IMR-90 (cell line): ENCODE measurements around the gene RUNX2. TPM values are rescaled to one million over a fixed set of nuclear protein-coding genes. Genes with fewer than 3 reads are reported as not detected.

Source experiments
- ATAC-seq: fragments of 200-7000 bp; cut with Tn5 transposase; 2 replicates; pipeline ENCODE4 v1.9.1; 2020; ENCODE audit warnings: low read depth, mild to moderate bottlenecking, moderate library complexity
- BruUV-seq: library from RNA; stranded (reverse); fragments of 400-500 nt; replicated peaks from 2 replicates; lab custom pipeline; 2021; lab: Mats Ljungman, UMichigan
- CTCF ChIA-PET: fragments of 300-600 bp; formaldehyde crosslinking; extraction: SDS; loops from one replicate; lab custom pipeline; 2021; ENCODE audit warnings: antibody characterized with exemption; lab: Yijun Ruan, JAX
- POLR2A ChIA-PET: fragments of 300-600 bp; sonication (Branson Sonifier 250); formaldehyde crosslinking; loops from one replicate; lab custom pipeline; 2022; ENCODE audit warnings: antibody characterized with exemption; ENCODE audit not compliant: unreplicated experiment; lab: Charles Lee
- DNase-seq: peaks from one replicate; pipeline ENCODE4 v3.0.0; 2013
- H2AFZ ChIP-seq: replicated peaks from 2 replicates; pipeline ENCODE3; 2013; ENCODE audit warnings: low read length, mild to moderate bottlenecking; ENCODE audit not compliant: poor library complexity
- H2AK5ac ChIP-seq: 2 replicates; pipeline ENCODE4 v1.6.1; 2013; ENCODE audit warnings: low read depth, low read length, inconsistent platforms
- H2AK9ac ChIP-seq: replicated peaks from 2 replicates; pipeline ENCODE3; 2013; ENCODE audit warnings: mild to moderate bottlenecking, low read depth, low read length, moderate library complexity; ENCODE audit not compliant: poor library complexity
- H2BK120ac ChIP-seq: 2 replicates; pipeline ENCODE4 v1.6.1; 2013; ENCODE audit warnings: low read depth, low read length, inconsistent platforms
- H2BK15ac ChIP-seq: 3 replicates; pipeline ENCODE4 v1.6.1; 2013; ENCODE audit warnings: low read depth, low read length, inconsistent platforms
- H2BK20ac ChIP-seq: 2 replicates; pipeline ENCODE4 v1.6.1; 2013; ENCODE audit warnings: low read depth, mild to moderate bottlenecking, inconsistent platforms, low read length, moderate library complexity
- H2BK5ac ChIP-seq: 2 replicates; pipeline ENCODE4 v1.6.1; 2013; ENCODE audit warnings: mild to moderate bottlenecking, low read depth, low read length, inconsistent platforms; ENCODE audit not compliant: poor library complexity, severe bottlenecking
- H3K14ac ChIP-seq: replicated peaks from 2 replicates; pipeline ENCODE4 v1.6.1; 2013; ENCODE audit warnings: low read depth, low read length, inconsistent platforms
- H3K18ac ChIP-seq: 2 replicates; pipeline ENCODE4 v1.6.1; 2013; ENCODE audit warnings: low read depth, low read length, control low read depth
- H3K23ac ChIP-seq: 2 replicates; pipeline ENCODE4 v1.6.1; 2013; ENCODE audit warnings: low read depth, low read length, inconsistent platforms
- H3K27ac ChIP-seq: 2 replicates; pipeline ENCODE4 v1.5.1; 2013; ENCODE audit warnings: mild to moderate bottlenecking, control low read depth, low read length; ENCODE audit not compliant: insufficient read depth
- H3K27me3 ChIP-seq: 2 replicates; pipeline ENCODE4 v1.6.1; 2013; ENCODE audit warnings: low read length; ENCODE audit not compliant: control insufficient read depth, insufficient read depth
- H3K36me3 ChIP-seq: 2 replicates; pipeline ENCODE4 v1.6.1; 2013; ENCODE audit warnings: low read length, mixed read lengths; ENCODE audit not compliant: control insufficient read depth, insufficient read depth
- H3K4ac ChIP-seq: 2 replicates; pipeline ENCODE4 v1.6.1; 2013; ENCODE audit warnings: low read depth, low read length, inconsistent platforms
- H3K4me1 ChIP-seq: 2 replicates; pipeline ENCODE4 v1.6.1; 2013; ENCODE audit warnings: low read length, mixed read lengths; ENCODE audit not compliant: control insufficient read depth, insufficient read depth
- H3K4me2 ChIP-seq: 2 replicates; pipeline ENCODE4 v1.6.1; 2013; ENCODE audit warnings: low read depth, mild to moderate bottlenecking, control low read depth, low read length, moderate library complexity
- H3K4me3 ChIP-seq: 2 replicates; pipeline ENCODE4 v1.5.1; 2013; ENCODE audit warnings: low read depth, mild to moderate bottlenecking, control low read depth, low read length, moderate library complexity; ENCODE audit not compliant: insufficient read depth
- H3K56ac ChIP-seq: 2 replicates; pipeline ENCODE4 v1.6.1; 2013; ENCODE audit warnings: low read length, inconsistent platforms; ENCODE audit not compliant: insufficient read depth; ENCODE audit errors: extremely low read depth
- H3K79me1 ChIP-seq, 2 experiments: 2 replicates each; pipeline ENCODE4 v1.6.1; 2013; ENCODE audit warnings: low read length in 2 of 2, inconsistent platforms in 1 of 2, low read depth in 1 of 2
- H3K9ac ChIP-seq: 2 replicates; pipeline ENCODE4 v1.6.1; 2013; ENCODE audit warnings: low read depth, low read length, control low read depth
- H3K9me1 ChIP-seq: 2 replicates; pipeline ENCODE4 v1.6.1; 2013; ENCODE audit warnings: low read length, inconsistent platforms; ENCODE audit not compliant: insufficient read depth
- H3K9me3 ChIP-seq: 2 replicates; pipeline ENCODE4 v1.6.1; 2013; ENCODE audit warnings: low read length; ENCODE audit not compliant: control insufficient read depth, insufficient read depth
- H4K20me1 ChIP-seq: 2 replicates; pipeline ENCODE4 v1.6.1; 2013; ENCODE audit warnings: low read length, inconsistent platforms; ENCODE audit not compliant: insufficient read depth
- H4K5ac ChIP-seq: 2 replicates; pipeline ENCODE4 v1.6.1; 2013; ENCODE audit warnings: mild to moderate bottlenecking, low read depth, low read length, control low read depth
- H4K8ac ChIP-seq, 2 experiments: 2 replicates each; pipeline ENCODE4 v1.6.1; 2013; ENCODE audit warnings: low read depth in 2 of 2, low read length in 2 of 2, control low read depth in 1 of 2, inconsistent platforms in 1 of 2
- H4K91ac ChIP-seq: 2 replicates; pipeline ENCODE4 v1.6.1; 2013; ENCODE audit warnings: low read depth, low read length, inconsistent platforms; ENCODE audit not compliant: insufficient read depth
- CHD1 ChIP-seq: IDR thresholded peaks from 2 replicates; pipeline ENCODE4 v1.6.1; 2012; ENCODE audit warnings: low read depth, low read length, improper control_type of control experiment
- CTCF ChIP-seq: conservative IDR thresholded peaks from 2 replicates; pipeline ENCODE4 v1.5.1; 2012; ENCODE audit warnings: mild to moderate bottlenecking, low read depth, low read length, improper control_type of control experiment
- ELK1 ChIP-seq: fragments of 150-350 bp; IDR thresholded peaks from 2 replicates; pipeline ENCODE4 v1.6.1; 2016; ENCODE audit warnings: low read depth, mild to moderate bottlenecking, low read length, moderate library complexity, borderline replicate concordance
- FOS ChIP-seq: fragments of 150-350 bp; IDR thresholded peaks from 2 replicates; pipeline ENCODE4 v1.6.1; 2016; ENCODE audit warnings: low read depth, low read length
- MAFK ChIP-seq: IDR thresholded peaks from 2 replicates; pipeline ENCODE4 v1.6.1; 2012; ENCODE audit warnings: low read depth, low read length, improper control_type of control experiment
- MAZ ChIP-seq: IDR thresholded peaks from 2 replicates; pipeline ENCODE4 v1.6.1; 2012; ENCODE audit warnings: low read depth, mild to moderate bottlenecking, low read length, improper control_type of control experiment, moderate library complexity, borderline replicate concordance
- MXI1 ChIP-seq: IDR thresholded peaks from 2 replicates; pipeline ENCODE4 v1.6.1; 2012; ENCODE audit warnings: low read depth, mild to moderate bottlenecking, low read length, moderate library complexity, borderline replicate concordance
- NFE2L2 ChIP-seq: fragments of 150-350 bp; IDR thresholded peaks from 2 replicates; pipeline ENCODE4 v1.6.1; 2016; ENCODE audit warnings: low read depth, mild to moderate bottlenecking, low read length
- RAD21 ChIP-seq: IDR thresholded peaks from 2 replicates; pipeline ENCODE4 v1.6.1; 2012; ENCODE audit warnings: low read length, improper control_type of control experiment
- RCOR1 ChIP-seq: IDR thresholded peaks from 2 replicates; pipeline ENCODE4 v1.6.1; 2012; ENCODE audit warnings: mild to moderate bottlenecking, low read length, improper control_type of control experiment; ENCODE audit not compliant: insufficient replicate concordance
- RFX5 ChIP-seq: IDR thresholded peaks from 2 replicates; pipeline ENCODE4 v1.8.0; 2012; ENCODE audit warnings: low read depth, mild to moderate bottlenecking, low read length, moderate library complexity
- SMC3 ChIP-seq: fragments of 150-350 bp; IDR thresholded peaks from 2 replicates; pipeline ENCODE4 v1.6.1; 2016; ENCODE audit warnings: low read depth, mild to moderate bottlenecking, antibody characterized with exemption, low read length, moderate library complexity
- USF2 ChIP-seq: fragments of 150-350 bp; IDR thresholded peaks from 2 replicates; pipeline ENCODE4 v1.6.1; 2017; ENCODE audit warnings: mild to moderate bottlenecking, antibody characterized with exemption, low read length, low read depth
- WGBS, 2 experiments: methylation state at CpG; one replicate each; pipeline versions ENCODE4 v1.1.5 to v1.1.7; 2013; ENCODE audit warnings: missing lambda C conversion rate in 2 of 2; ENCODE audit not compliant: insufficient read length in 1 of 2; ENCODE audit errors: extremely low coverage in 2 of 2; 5-methylcytosine and 5-hydroxymethylcytosine counted together
- dilution Hi-C: fragments of 300-500 bp; cut with HindIII; formaldehyde crosslinking; loops from one replicate; pipeline ENCODE4 v1.14.3; 2018; ENCODE audit warnings: low sequenced_read_pairs; ENCODE audit not compliant: unreplicated experiment
- in situ Hi-C: fragments of 300-500 bp; cut with MboI; formaldehyde crosslinking; loops from 3 replicates; pipeline ENCODE4 v1.14.3; 2019; ENCODE audit warnings: low sequenced_read_pairs, inconsistent platforms, mixed read lengths
- intact Hi-C: fragments of 100-400 bp; cut with micrococcal nuclease; formaldehyde crosslinking; loops from 2 replicates; pipeline ENCODE4 v1.10.0; 2022
- polyA plus RNA-seq, 3 experiments: library from polyadenylated mRNA; depleted of rRNA; stranded (reverse); fragments of >200 nt; gene quantifications; 2 replicates each; pipeline ENCODE4 v1.2.3, GENCODE V29; 2012; ENCODE audit warnings: low replicate concordance in 1 of 3
- total RNA-seq: library from RNA; depleted of rRNA; stranded (reverse); fragments of >200 nt; gene quantifications from 2 replicates; pipeline ENCODE4 v1.2.3, GENCODE V29; 2012

Gene RUNX2
- total and polyA plus RNA-seq, 2 of the 4 experiments (the other 2 are of a cell fraction), result 2.3 to 4.7 TPM

GRCh38 chr6:45655745-45656476 is 327.8 kb downstream of the RUNX2 start:
- no peak overlapping the region for H3K4me3 ChIP-seq
- ChIA-PET CTCF (interaction anchor here (0.5 kb wide), 3 partner anchors 33 to 989 kb away, joined by 3 read pairs; no protein-coding TSS in a partner anchor), POLR2A (no interaction called here)
- H2BK5ac ChIP-seq, result peak overlapping the region; percentile 91
- H4K5ac ChIP-seq, result peak overlapping the region; percentile 84
- in situ Hi-C loops, result no loop called here
- dilution Hi-C loops, result no loop called here
- intact Hi-C loops, result loop anchor here (5.0 kb wide), 1 partner anchor 41 kb away; no protein-coding TSS in a partner anchor
- peak overlapping the region; percentile 86; the same call in 2 of the 3 replicates for H2BK15ac ChIP-seq
- H3K4me1 ChIP-seq, result peaks cover 28% of the 10 kb centered on the region
- no CpG with 5 or more reads among the region's 4 CpGs for WGBS, 2 experiments
- H3K18ac ChIP-seq, result peak overlapping the region; percentile 88
- peak overlapping the region; percentile 53 to 95 for H4K8ac ChIP-seq
- peak overlapping the region; percentile 22; the same call in 1 of the 2 replicates for H3K9ac ChIP-seq
- H4K20me1 ChIP-seq, result no peaks in the 10 kb centered on the region
- peak overlapping the region; percentile 99 for H3K4ac ChIP-seq
- peak overlapping the region; percentile 99 for H2BK20ac ChIP-seq
- H2BK120ac ChIP-seq, result peak overlapping the region; percentile 99
- H3K79me1 ChIP-seq, result peaks cover 0 to 25% of the 10 kb centered on the region in 2 experiments; a peak in 2 of 4 replicates
- H3K9me3 ChIP-seq, result peaks cover 3% of the 10 kb centered on the region; the same call in 1 of the 2 replicates
- ATAC-seq (peak; percentile 92), DNase-seq (peak; percentile 99)
- peak overlapping the region; percentile 99 for H4K91ac ChIP-seq
- peaks cover 24% of the 10 kb centered on the region for H3K9me1 ChIP-seq
- no peaks in the 10 kb centered on the region for H3K27me3 ChIP-seq
- peak overlapping the region; percentile 94 for H3K23ac ChIP-seq
- peak overlapping the region; percentile 97 for H3K14ac ChIP-seq
- H2AK9ac ChIP-seq, result peak overlapping the region; percentile 80
- H2AK5ac ChIP-seq, result peak overlapping the region; percentile 62
- H2AFZ ChIP-seq, result peak overlapping the region; percentile 82
- H3K4me2 ChIP-seq, result peak overlapping the region; percentile 42; the same call in 1 of the 2 replicates
- H3K36me3 ChIP-seq, result no peaks in the 10 kb centered on the region
- H3K27ac ChIP-seq, result peak overlapping the region; percentile 78
- H3K56ac ChIP-seq, result peak overlapping the region; percentile 97
- BruUV-seq, result no TSS peak
- TF ChIP-seq RFX5 (no peak), RCOR1 (no peak), ELK1 (no peak), FOS (peak; percentile 94), SMC3 (no peak), MAFK (no peak), NFE2L2 (no peak), RAD21 (peak; percentile 31; the same call in 1 of the 2 replicates), CHD1 (no peak), CTCF (no peak), USF2 (no peak), MXI1 (no peak), MAZ (peak; percentile 47; the same call in 1 of the 2 replicates)
